ENCODE measurements around the gene COG8.

- TF ChIP-seq CTCF (conservative IDR thresholded peaks at IDR 0.05) (no peak), EZH2 (IDR thresholded peaks at IDR 0.05; ENCODE audit: low read depth) (no peak)
Observed at GRCh38 chr16:69318177-69318910, 21.0 kb downstream of the COG8 start.
